Activated T-helper 1 cell treated with anti-CD3 and anti-CD28 coated beads, Interleukin-2, amount 50 U/mL, for 16 hours (primary cell): ENCODE measurements around the gene SMCO2.
A peak's percentile ranks its signal among the peaks of the same experiment; 100 is the strongest.
"Not testable (repeated sequence)": the region's sequence is repeated elsewhere in the genome, so short reads cannot be mapped to it uniquely, and the experiment has no call there.

Source experiments
- DNase-seq, 2 donors: peaks; one replicate each; pipeline ENCODE4 v3.0.0-alpha.2; 2020; ENCODE audit warnings: low read depth in 1 of 2, low spot score in 1 of 2

The SMCO2 gene

DNA sequence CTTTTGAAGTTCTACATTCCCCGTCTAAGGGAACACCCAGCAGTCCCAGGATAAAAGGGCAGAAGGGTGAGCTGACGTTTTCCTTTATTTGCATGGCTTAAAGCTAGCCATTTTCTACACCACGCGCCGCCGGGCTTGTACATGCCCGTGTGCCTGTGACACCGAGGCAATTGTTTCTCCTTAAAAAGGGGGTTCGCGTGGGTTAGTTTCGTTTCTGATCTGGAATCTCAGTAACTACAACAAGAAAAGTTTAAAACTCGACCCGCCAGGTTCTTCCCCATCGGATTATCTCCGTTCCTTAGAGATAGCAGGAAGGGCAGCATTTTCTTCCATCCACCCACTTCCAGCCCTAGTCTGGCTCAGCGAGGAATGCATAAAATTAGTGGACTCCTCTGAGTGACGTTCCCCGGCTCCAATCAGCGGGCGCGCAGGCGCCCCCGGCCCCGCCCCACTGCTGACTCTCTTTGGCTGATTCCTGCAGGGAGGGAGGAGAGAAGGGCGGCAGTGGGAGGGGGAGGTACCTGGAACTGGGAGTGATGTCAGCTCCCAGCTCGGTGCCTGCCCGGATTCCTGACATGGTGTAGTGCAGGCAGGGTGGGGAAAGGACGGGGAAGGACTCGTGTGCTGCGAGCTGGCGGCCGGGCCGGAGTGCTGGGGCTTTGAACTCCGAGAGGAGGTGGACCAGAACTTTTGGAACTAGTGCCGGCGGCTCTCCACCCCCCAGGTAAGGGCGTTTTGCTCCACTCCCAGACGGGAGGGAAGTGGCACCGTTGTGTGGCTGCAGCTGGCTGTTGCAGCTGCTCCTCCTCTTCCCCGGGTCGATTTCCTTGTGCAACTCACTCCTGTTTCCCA lies 77.3 kb downstream of the SMCO2 start, which contains the start of gene PPFIBP1:
Gene PPFIBP1, plus strand, starts transcription at position 565 of the 852 bp plus-strand sequence. CDS start 109,191 bp downstream, outside the sequence.
- peak; percentile 96 to 98 for DNase-seq

DNA sequence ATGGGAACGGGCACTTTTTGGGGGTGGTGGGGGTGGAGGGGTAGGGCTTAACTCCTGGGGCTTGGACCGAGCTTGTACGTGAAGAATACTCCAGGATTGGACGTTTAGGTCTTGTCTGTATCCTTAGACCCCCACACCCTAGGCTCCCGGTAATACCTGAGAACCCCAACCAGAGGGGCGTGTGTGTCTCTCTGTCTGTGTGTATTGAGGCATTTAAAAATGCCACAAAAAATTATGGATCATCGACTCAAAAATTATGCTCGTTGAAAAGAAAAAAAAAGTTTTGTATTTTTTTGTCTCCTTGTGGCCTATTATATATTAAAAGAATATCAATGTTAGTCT lies 77.9 kb downstream of the SMCO2 start:
- no peak for DNase-seq

DNA sequence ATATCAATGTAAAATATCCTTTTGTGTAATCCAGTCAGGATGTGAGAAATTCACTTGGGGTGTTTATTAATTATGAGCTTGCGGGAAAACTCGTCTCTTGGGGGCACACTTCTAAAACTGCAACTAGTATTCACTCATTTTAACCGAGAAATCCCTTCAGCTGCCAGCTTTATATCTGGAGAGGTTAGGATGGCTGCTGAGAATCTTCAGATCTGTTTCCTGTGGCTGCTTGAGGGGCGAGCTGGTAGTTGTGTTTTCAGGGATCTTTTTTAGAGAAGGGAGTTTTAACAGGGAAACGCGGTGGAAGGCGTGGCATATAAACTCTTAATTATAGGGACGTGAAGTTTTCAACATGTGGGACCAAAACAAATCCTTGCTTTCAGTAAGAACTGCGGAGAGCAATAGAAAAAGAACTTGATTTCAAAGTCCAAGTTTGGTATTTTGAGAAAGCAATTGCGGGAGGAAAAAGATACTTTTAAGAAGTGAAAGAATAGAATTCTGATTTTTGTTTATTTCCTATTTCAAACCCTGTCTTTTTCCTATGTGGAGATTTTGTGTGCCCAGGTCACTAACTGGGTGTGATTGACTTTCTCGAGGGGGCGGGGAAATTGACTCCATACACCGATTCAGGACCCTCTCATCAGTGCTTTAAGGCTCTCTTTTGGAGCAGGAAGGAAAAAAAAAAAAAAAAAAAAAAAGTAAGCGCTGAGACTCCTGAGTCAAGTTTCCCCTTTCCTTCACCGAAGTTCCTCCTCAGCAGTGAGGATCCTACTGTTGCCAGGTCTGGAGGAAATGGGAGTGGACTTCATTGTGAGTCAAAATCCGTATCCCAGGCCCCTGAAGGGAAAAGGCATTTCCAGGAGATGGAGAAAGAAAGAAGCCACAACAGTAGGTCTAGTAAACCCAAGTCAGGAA lies 78.6 kb downstream of the SMCO2 start:
- DNase-seq, result no peak

DNA sequence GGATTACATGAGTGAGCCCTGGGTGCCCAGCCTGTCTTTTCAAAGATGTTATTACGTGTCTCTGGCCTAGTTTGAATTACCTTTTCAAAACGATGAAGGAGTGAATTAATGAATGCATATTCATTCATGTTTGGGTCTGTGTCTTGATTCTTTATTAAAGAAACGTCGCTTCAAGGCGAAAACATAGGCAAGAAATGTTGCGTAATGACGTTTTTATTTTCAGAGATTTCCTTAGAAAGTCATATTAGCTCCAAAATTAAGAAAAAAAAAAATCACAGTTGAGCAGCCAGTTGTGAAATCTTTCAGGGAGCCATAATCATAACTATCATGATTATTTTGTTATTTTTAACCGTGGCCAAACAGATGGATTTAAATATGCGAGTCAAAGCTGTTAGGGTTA lies 81.0 kb downstream of the SMCO2 start:
- DNase-seq, result no peak

DNA sequence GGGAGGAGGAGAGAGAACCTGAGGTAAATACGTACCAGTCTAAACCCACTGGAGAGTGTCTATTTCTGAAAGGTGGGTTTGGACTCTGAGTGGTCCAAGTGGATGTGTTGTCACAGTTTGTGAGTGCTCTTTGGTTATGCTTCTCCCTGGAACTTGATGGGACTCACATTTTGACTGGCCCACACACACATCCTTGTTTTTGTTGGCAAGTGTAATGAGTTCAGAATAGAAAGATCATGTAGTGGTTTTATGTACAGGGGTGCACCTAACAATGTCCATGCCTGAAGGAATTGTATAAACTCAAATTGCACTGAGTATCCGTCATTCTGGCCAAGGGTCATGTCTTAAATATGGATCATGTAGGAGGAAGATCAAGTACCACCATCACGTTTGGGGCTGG lies 82.3 kb downstream of the SMCO2 start:
- no peak for DNase-seq

DNA sequence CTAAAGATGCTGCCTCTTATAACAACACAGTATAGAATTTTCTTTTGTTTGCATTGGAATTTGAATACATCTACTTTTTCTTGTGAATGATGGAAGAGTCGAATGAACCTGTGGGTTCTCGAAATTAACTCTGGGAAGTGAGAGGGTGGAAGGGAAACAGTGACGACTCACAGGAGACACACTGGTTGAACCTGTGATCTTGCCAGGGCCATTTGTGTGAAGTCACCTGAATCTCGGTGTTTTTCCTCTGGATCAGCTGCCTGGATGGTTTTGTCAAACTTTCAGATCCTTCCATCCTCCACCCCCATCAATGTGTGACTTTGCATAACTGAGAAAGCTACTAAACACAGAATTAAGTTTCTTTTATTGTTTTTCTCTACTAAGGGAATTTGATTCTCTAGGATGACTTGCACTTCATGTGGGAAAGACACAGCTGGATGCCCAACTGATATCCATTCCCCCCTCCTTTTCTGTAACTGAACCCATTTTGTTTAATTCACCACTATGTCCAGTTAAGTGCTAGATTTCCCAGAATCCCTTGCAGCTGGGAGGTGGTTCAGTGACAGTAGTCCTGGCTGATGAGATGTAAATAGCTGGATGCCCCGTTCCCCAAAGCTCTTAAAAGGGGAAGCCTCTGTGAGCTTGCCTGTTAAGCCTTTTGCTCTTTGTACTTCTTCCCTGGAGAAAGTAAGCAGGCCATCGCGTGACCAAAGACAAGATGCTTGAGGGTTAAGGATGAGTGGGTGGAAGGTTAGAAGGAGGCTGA lies 83.8 kb downstream of the SMCO2 start:
- no peak for DNase-seq

DNA sequence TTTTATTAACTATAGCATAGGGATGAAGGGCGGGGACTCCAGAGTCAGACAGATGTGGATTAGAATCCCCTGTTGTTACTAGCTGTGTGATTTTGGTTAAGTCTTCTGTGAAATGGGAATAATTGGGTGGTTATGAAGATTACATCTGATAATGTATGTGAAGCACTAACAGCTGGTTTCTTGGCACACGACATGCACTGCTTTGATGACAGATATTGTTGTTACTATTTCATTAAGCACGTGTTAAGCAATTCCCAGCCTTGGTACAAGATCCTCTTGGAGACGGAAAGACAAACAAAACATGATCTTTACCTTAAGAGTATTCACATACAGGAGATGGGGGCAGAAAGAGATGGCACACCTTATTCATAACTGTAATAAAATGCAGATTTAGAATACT lies 85.4 kb downstream of the SMCO2 start:
- no peak for DNase-seq

DNA sequence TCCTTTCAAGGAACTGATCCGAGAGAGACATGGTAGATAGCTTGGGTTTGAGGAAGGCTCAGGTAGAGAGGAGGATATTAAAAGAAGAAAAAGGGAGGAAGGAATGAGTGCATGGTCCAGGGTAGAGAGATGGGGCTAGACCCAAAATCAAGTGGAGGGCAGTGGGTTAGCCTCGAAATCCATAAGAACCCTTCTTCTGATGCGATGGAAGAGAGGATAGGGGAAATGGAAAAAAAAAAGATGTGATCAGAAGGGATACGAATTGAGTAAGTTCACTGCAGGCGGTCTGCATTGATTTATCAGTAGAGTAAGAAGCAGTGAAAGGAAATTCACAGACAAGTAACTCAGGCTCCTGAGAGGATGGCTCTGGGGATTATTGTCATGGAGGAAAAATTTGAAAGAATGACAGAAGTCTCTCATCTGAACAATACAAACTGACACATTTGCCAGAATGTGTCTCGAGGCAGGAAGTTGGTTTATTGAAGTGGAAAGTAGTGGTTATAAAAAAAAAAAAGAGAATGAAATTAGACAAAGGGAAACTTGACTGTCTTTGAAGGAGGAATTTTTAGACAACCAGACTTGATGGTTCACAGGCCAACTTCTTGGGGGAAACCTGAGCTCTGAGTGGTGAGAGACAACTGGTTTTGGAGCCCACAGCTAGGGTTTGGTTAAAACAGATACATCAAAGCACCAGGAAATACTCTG lies 87.7 kb downstream of the SMCO2 start:
- no peak for DNase-seq

DNA sequence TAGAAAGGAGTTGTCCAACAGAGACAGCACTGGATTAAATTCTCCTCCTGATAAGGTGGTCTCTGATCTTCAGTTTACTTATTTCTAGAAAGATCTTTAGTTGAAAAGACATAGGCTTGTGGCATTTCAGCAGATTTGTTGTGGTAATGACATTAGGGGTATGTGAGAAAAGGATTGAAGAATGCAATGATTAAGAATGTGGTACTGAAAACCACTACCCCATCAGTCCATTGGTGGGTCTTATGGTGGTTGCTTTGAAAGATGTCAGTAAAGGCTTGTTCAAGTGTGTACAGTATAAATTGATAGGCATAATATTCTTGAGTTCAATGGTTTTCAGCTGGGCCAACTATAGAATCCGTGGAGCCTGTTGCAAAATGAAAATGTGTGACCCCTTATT lies 88.2 kb downstream of the SMCO2 start:
- no peak for DNase-seq

DNA sequence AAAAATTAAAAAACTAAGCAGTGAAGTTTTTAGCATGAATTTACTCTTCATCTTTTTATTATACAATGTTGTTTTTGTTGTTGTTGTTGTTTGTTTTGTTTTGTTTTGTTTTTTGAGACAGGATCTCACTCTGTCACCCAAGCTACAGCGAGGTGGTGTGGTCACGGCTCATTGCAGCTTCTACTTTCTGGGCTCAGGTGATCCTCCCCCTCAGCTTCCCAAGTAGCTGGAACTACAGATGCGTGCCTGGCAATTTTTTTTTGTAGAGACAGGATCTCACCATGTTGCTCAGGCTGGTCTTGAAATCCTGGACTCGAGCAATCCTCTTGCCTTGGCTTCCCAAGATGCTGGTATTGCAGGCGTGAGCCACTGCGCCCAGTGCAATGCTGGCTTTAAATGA lies 88.8 kb downstream of the SMCO2 start:
- DNase-seq, result no peak

DNA sequence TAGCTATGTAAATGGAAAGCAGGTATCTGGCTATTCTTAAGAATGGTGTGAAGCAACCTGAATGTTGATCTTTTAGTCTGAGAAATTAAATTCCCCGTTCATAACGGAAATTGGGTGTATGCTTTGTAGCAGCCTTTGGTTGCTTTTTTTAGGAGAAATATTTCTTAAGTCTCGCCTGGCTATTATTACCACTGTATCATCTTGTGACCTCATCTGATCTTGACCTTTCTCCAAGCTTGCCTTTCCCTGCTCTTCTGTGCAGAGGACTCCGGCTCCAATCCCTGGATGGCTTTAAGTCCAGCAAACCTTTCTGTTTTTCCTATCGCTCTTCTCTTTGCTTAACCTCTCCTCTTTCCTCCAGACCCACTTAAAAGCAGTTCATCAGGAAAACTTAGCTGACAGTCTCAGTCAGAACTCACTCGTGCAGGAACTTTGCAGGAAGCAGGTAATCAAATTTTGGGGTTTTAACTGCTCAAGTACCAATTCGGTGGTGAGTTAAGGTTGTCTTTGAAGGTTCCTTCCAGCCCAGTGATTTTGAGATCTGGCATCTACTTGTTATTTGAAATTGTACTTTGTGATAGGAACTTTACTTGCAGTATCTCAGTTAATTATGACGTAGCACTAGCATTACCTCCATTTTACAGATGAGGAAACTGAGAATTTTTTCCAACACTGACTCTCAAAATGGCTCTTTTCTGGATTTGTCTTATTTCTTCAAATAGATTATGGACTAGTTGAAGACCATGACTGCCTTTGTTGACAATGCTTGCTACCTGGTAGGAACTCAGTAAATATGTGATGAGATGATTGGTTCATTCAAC lies 91.5 kb downstream of the SMCO2 start:
- DNase-seq, result no peak

DNA sequence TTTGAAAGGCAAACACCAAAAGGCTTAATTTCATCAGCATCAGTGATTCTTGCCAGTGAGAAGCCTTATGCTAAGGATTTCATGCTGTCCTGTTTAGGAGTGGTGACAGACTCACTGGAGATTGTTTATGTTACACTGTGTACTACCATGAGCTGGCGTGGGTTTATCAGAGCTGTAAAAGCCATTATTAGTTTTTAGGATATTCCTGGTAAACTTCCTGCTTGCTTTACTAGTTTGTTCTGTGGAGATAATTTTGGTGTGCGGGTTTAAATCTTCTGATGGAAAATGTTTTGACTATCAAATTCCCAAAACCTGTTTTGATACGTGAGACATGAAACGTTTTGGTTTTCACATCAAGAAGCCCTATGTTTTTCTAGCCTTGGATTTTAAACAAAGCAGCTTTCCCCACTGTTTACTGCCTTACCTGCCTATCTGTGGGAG lies 92.7 kb downstream of the SMCO2 start:
- no peak for DNase-seq

DNA sequence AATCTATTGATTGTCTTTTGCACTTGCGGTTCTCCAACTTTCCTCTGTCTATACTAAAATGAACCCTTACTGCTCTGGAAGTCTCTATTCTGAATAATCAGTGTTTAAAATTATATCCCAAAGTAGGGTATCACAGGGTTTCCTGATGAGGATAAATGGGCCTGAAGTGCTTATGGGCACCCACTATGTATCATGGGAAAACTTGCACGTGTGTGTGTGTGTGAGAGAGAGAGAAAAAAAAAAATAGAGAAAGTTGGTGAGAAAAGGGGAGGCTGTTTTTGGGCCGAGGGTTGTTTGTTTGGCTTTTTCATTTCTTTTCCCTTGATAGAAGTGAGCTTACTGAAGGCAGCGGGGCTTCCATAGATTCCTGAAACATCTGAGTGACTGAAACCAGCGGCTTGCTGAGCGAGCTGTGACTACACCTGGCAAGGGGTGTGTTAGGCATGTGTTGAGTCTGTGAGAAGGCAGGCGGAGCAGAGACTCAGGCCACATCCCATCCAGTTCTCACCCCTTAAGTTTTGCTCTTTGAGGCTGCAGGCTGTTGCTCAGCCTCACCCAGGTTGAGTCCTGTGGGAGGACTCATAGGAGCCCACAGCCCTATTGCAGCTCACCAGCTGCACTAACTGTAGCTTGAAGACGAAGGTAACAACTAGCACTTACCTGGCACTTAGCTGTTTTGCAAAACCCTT lies 94.6 kb downstream of the SMCO2 start:
- DNase-seq, result no peak

DNA sequence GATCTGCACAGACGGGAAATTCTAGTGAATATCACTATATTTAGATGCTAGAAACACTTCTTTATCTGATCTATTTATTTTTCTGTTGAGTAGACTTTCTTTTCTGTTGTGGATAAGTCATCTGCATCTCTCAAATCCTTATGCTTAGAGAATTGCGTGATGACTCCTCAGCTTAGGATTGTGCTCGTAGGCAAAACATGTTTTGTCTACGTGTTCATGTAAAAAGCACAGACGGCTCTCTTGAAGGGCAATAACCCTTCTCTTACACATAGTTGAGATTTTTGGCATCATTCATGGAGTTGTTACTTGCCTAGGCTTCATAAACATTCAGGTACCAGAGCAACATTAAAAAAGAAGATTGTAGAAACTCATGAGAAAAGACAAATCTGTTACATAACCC lies 96.1 kb downstream of the SMCO2 start:
- DNase-seq, result no peak

DNA sequence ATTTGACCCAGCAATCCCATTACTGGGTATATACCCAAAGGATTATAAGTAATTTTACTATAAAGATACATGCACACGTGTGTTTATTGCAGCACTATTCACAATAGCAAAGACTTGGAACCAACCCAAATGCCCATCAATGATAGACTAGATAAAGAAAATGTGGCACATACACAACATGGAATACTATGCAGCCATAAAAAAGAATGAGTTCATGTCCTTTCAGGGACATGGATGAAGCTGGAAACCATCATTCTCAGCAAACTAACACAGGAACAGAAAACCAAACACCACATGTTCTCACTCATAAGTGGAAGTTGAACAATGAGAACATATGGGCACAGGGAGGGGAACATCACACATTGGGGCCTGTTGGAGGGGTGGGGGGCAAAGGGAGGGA lies 98.3 kb downstream of the SMCO2 start:
- not testable (repeated sequence) for DNase-seq

DNA sequence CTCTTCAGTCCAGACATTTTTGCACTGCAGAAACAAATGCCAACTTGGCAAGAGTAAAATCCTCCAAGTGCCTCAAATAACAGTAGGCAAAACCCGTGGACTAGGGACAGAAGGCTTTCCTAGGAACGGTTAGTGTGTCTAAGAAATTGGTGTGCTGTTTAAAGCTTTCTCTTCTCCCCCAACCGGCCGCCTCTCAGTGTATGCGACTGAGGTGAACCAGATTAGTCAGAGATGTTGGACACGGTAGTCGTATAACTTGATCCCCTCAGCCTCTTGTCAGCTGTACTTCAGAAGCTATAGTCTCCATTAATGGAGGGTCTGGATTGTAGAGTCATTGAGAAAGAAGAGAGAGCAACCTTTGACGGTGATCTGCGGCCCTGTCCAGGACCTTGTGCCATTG lies 99.1 kb downstream of the SMCO2 start:
- no peak for DNase-seq

DNA sequence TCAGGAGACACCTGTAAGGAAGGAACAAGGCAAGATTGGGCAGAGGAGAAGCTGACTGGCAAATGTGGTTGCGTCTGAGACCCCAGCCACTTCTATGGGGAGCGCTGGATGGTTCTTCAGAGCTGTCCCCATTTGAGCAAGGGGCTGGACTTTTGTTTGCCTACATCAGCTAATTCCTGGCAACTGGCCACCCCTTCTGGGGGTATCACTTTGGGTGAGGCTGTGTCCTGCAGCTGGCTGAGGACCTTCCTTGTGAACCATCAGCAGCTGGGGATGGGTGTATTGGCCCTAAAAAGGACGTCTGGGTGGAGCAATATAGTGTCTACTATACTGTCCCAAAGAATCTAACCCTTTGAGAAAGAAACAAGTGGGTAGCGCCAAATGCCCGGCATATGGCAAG lies 101.1 kb downstream of the SMCO2 start:
- no peak for DNase-seq

DNA sequence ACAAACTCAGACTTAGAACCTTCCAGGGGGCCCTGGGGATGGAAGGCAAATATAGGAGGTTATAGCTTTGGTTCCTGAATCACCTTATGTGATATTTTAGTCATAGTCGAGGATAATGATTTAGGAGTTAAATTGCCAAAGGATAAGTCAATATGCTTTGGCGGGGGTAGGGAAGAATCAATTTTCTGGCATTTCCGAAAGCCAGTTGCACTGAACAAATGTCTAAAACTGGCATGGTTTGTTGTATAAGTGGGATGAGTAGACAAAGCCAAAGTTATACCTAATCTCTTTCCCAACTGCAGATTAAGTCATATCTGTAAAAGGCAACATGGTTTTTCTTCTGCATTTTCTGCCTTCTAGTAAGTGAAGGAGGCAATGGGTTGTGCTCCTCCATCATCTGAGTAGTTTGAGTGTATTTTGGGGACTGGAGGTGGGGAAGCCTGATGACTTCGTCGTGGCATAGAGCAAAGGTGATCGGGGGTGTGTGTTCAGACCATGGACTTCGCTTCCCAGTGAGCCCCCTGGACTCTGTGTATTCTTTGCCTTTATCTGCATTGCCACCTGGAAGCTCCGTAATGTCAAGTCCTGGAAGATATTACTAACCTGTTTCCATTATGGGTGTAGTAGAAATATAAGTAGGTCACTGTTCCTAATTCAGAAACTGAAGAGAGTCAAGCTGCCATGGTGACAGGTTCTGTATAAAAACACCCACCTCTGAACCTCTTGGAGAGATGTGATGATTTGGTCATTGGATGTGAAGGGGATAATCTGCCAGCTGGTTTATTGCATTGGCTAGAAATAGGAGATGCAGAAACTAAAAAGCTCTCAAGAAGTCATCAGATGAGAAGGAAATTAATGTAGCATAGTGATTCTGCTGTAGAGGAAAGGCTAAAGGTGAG lies 102.0 kb downstream of the SMCO2 start:
- no peak for DNase-seq
